Measurements from ENCODE around the gene RTKN.
"Not testable (repeated sequence)": the region's sequence is repeated elsewhere in the genome, so short reads cannot be mapped to it uniquely, and the experiment has no call there.

Gene RTKN

GRCh38 chr2:74441690-74442482 is at the start of gene RTKN:
Gene RTKN (minus strand): TSS chr2:74441937. CDS start chr2:74441816, 121 bp downstream.
- no peak for DNase-seq (ENCODE audit: low read depth in 2 of 2)

GRCh38 chr2:74489906-74490305 is 48.2 kb upstream of the RTKN start:
- DNase-seq (ENCODE audit: low read depth in 2 of 2) = no peak

GRCh38 chr2:74488643-74489481 is 47.1 kb upstream of the RTKN start:
- DNase-seq (ENCODE audit: low read depth in 2 of 2) = no peak

GRCh38 chr2:74486141-74486540 is 44.4 kb upstream of the RTKN start:
- DNase-seq (ENCODE audit: low read depth in 2 of 2) = no peak

GRCh38 chr2:74483675-74484164 is 42.0 kb upstream of the RTKN start:
- DNase-seq (ENCODE audit: low read depth in 2 of 2) = not testable (repeated sequence)

- peak; percentile 88 to 89 for DNase-seq (ENCODE audit: low read depth in 2 of 2)
Measured at GRCh38 chr2:74482801-74483674, 41.3 kb upstream of the RTKN start, which contains the start of the genes CCDC142 and TTC31. Gene CCDC142 (minus strand): TSS chr2:74482998. CDS start chr2:74482837, 161 bp downstream. Gene TTC31 (plus strand): TSS chr2:74483081. CDS start chr2:74483096, 15 bp downstream.

GRCh38 chr2:74481961-74482800 is 40.4 kb upstream of the RTKN start:
- peak in 1 of 2 donors; percentile 42 for DNase-seq (ENCODE audit: low read depth in 2 of 2)

- no peak for DNase-seq (ENCODE audit: low read depth in 2 of 2)
Measured at GRCh38 chr2:74481431-74481830, 39.7 kb upstream of the RTKN start.

GRCh38 chr2:74474899-74475298 is 33.2 kb upstream of the RTKN start:
- DNase-seq (ENCODE audit: low read depth in 2 of 2) = no peak

GRCh38 chr2:74474481-74474880 is 32.7 kb upstream of the RTKN start:
- DNase-seq (ENCODE audit: low read depth in 2 of 2) = no peak

GRCh38 chr2:74472945-74473258 is 31.2 kb upstream of the RTKN start:
- no peak for DNase-seq (ENCODE audit: low read depth in 2 of 2)

- peak; percentile 92 for DNase-seq (ENCODE audit: low read depth in 2 of 2)
Measured at GRCh38 chr2:74472086-74472944, 30.6 kb upstream of the RTKN start, which contains the start of gene MRPL53. Gene MRPL53 (minus strand): TSS chr2:74472680. CDS start chr2:74472660, 20 bp downstream.

- no peak for DNase-seq (ENCODE audit: low read depth in 2 of 2)
Measured at GRCh38 chr2:74471332-74472065, 29.8 kb upstream of the RTKN start.

- not testable (repeated sequence) for DNase-seq (ENCODE audit: low read depth in 2 of 2)
Measured at GRCh38 chr2:74470742-74471141, 29.0 kb upstream of the RTKN start.

- DNase-seq (ENCODE audit: low read depth in 2 of 2) = no peak
Measured at GRCh38 chr2:74464406-74464805, 22.7 kb upstream of the RTKN start.

GRCh38 chr2:74462786-74463105 is 21.0 kb upstream of the RTKN start:
- DNase-seq (ENCODE audit: low read depth in 2 of 2) = no peak

- no peak for DNase-seq (ENCODE audit: low read depth in 2 of 2)
Measured at GRCh38 chr2:74462054-74462785, 20.5 kb upstream of the RTKN start.
